GM19351 (cell line): ENCODE measurements around the gene MYO1D.
A peak's percentile ranks its signal among the peaks of the same experiment; 100 is the strongest.

Source experiments
- ATAC-seq: cut with Tn5 transposase; IDR thresholded peaks from one replicate; pipeline ENCODE4 v1.9.1; 2021; ENCODE audit warnings: mild to moderate bottlenecking, moderate library complexity; ENCODE audit not compliant: unreplicated experiment

MYO1D gene

DNA sequence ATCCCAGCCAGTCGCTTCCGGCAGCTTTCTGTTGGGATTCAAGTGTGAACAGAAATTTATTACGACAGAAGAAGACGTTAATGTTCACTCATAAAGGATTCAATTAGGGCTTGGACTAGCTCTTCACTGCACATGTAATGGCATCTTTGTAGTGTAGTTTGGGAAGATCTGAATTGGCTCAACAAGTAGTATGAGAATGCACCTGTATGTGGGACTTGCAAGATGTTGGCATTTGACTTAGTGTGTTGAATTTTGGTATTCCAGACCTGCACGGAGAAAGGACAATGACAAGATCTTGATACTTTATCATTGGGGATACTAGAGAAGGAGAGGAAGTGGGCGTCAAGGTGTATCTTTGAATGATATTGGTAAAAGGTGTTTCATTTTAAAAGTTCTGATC, 431.4 kb downstream of the MYO1D start:
- ATAC-seq, result no peak

DNA sequence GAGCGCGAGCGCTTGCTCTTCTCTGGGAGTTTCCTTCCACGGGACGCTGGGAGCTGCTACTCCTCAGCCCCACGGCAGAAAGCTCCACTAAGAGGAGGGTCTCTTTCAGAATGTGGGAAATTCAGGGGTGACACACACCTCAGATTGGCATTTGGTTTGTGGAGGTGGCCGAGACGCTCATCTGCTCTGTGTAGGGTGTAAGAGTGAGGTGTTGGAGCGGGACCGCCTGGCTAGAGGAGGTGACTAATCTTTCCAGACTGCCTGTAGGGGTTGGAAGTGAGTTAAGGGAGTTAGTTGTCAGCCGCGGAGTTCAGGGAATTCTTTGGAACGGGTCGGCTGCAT, 431.9 kb downstream of the MYO1D start:
- ATAC-seq, result peak; percentile 20

DNA sequence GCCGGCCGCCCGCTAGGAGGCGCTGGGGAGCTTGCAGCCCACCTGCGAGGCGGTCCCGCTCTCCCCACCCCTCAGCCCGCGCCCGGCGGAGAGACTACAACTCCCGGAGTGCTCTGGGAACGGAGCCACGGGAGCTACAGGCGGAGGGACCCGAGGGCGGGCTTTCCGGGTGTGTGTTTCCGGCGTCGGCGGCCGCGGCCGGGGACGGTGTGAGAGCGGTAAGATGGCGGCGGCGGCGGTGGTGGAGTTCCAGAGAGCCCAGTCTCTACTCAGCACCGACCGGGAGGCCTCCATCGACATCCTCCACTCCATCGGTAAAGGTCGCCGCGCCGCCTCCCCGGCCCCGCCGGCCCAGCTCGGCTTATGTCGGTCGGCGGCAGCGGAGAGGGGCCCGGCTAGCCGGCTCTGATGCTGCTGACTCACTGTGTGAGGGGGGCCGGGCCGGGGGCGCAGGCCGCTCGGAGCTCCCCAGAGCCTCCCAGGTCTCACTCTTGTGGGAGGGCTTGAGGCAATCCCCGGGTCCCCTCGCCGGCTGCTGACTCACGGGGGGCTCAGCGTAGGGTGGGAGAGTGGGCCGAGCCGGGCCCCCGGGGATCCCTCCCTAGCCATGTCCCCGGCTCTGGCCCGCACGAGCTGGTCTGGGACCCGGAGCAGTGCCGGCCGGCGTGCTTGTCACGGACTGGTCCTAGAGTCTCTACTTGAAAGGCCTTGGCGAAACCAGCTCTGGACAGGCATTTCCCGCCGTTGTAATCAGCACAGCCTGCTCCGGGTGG, 432.4 kb downstream of the MYO1D start, which contains the start of gene PSMD11:
PSMD11 (plus strand) TSS at position 210 of the 773 bp plus-strand sequence; CDS start at position 224, 14 bp downstream.
- ATAC-seq, result peak; percentile 92

DNA sequence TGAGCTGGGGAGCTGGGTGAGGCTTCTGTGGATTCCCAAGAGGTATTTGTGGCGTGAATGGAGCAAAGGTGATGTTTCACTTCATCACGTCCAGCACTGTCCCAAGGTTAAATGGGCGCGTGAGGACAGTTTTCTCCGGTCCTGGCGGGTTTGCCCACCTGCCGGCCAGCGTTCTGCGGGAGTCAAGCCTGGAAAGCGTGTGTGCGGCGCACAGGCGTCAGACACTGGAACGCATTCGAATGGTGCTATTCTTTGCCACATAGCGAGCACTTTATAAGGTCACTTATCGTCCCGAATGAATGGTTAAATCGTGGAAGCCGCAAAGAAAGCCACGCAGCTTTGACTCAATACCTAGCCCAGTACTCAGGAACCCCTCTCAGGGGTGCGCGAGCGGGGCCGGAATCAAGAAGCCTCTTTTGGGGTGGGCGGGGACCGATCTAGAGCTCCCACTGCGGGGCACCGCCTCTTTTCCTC, 433.1 kb downstream of the MYO1D start:
- ATAC-seq, result no peak
